ENCODE results near the gene DDX41.
A peak's percentile ranks its signal among the peaks of the same experiment; 100 is the strongest.

DDX41 gene

GRCh38 chr5:177496070-177496726, 20.6 kb downstream of the DDX41 start:
- H2AK5ac ChIP-seq (ENCODE audit: low read depth, low read length), result peak overlapping the region; percentile 98
- H3K4me1 ChIP-seq (ENCODE audit: control insufficient read depth in 2 of 2, insufficient read depth in 1 of 2, low read depth in 1 of 2, low read length in 2 of 2), result peaks cover 32 to 39% of the 10 kb centered on the region in 2 donors

DNA sequence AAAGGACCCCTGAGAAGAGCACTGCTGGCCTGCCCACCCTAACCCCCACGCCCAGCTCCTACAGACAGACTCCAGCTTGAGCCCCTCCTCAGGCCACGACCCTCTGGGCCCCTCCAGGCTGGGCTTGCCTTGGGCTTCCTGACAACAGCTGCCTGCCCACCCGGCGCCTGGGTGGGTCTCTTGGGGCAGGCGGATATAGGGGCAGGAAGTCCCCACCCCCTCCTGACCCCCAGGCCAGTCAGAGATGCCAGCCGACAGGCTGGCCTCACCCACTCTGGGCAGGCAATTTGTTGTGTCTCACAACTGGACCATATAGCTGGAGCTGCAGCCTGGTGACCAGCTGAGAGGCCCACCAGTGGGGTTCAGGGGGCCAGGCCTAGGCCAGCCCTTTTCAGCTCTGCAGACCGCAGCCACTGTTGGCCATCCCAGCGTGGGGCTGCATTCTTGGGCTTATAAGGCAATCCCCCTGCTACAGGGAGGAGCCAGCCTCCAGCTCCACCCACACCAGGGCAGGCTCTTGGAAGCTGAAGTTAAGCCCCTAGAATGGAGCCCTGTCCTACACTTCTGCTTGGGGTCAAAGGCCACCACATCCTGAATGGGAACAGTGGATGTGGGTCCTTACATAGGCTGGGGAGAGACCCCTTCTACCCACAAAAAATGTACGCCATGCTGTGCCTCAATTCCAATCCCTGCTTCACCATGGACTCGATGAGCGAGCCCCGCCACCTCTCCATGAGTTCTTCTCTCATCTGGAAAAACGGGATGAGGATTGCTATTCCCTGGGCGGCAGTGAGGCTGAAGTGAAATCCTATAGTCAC, 21.3 kb downstream of the DDX41 start:
- H3K23ac ChIP-seq (ENCODE audit: low read depth, low read length, poor library complexity), result peak overlapping the region; percentile 26
- peak overlapping the region; percentile 98 for H3K14ac ChIP-seq (ENCODE audit: low read length)
- H3K36me3 ChIP-seq (replicated peaks in 1 of 2; ENCODE audit: control insufficient read depth in 2 of 2, insufficient read depth in 2 of 2, low read length in 2 of 2), result peaks cover 27 to 54% of the 10 kb centered on the region in 2 donors
- H2AFZ ChIP-seq (ENCODE audit: low read length), result no peak overlapping the region
- H4K8ac ChIP-seq (ENCODE audit: low read depth, low read length), result no peak overlapping the region
- H2BK12ac ChIP-seq (ENCODE audit: low read length), result peak overlapping the region; percentile 98
- H3K9me3 ChIP-seq (replicated peaks in 1 of 2; ENCODE audit: control insufficient read depth in 2 of 2, insufficient read depth in 1 of 2, low read depth in 1 of 2, low read length in 2 of 2), result no peaks in the 10 kb centered on the region
- peak; percentile 90 for DNase-seq (ENCODE audit: low spot score)
- peak overlapping the region; percentile 19 for H2BK120ac ChIP-seq (ENCODE audit: low read depth, low read length)
- H2AK5ac ChIP-seq (ENCODE audit: low read depth, low read length), result peak overlapping the region; percentile 98
- WGBS, 2 donors (ENCODE audit: extremely low coverage in 2 of 2, insufficient read length in 2 of 2, insufficient replicate concordance in 1 of 2), result no CpG with 5 or more reads among the region's 14 CpGs
- H3K27me3 ChIP-seq (ENCODE audit: control insufficient read depth in 3 of 3, insufficient read depth in 3 of 3, low read depth in 1 of 3, low read length in 3 of 3), result peaks cover 0 to 14% (median 0%) of the 10 kb centered on the region in 3 experiments
- peak overlapping the region; percentile 95 for H3K27ac ChIP-seq (replicated peaks; ENCODE audit: low read length)
- peak overlapping the region; percentile 13 for H3K4ac ChIP-seq (ENCODE audit: low read length)
- H2BK15ac ChIP-seq (ENCODE audit: low read length), result peak overlapping the region; percentile 25
- H2BK5ac ChIP-seq (ENCODE audit: low read length), result peak overlapping the region; percentile 99
- peak overlapping the region; percentile 97 for H3K18ac ChIP-seq (ENCODE audit: low read length)
- H3K4me1 ChIP-seq (ENCODE audit: control insufficient read depth in 2 of 2, insufficient read depth in 1 of 2, low read depth in 1 of 2, low read length in 2 of 2), result peaks cover 27 to 38% of the 10 kb centered on the region in 2 donors
- peak overlapping the region; percentile 82 for H3K9ac ChIP-seq (ENCODE audit: low read depth, low read length, poor library complexity)
- H3K4me3 ChIP-seq (ENCODE audit: low read length in 2 of 2), result peak overlapping the region; percentile 75 to 89
- H3K79me1 ChIP-seq (ENCODE audit: low read depth, low read length), result peaks cover 15% of the 10 kb centered on the region
- H3K4me2 ChIP-seq (ENCODE audit: insufficient read depth, low read length, poor library complexity, severe bottlenecking), result peak overlapping the region; percentile 89
- peak overlapping the region; percentile 5 for H4K91ac ChIP-seq (ENCODE audit: low read depth, low read length, poor library complexity)

More at GRCh38 chr5:177496070-177496726, 20.6 kb downstream of the DDX41 start:
- Histone ChIP-seq H3K27me3 (ENCODE audit: control insufficient read depth in 3 of 3, insufficient read depth in 3 of 3, low read depth in 1 of 3, low read length in 3 of 3) (peaks cover 0 to 14% (median 0%) of the 10 kb centered on the region in 3 experiments), H3K23ac (ENCODE audit: low read depth, low read length, poor library complexity) (peak overlapping the region; percentile 86), H2BK120ac (ENCODE audit: low read depth, low read length) (peak overlapping the region; percentile 3), H4K91ac (ENCODE audit: low read depth, low read length, poor library complexity) (peak overlapping the region; percentile 87), H2BK15ac (ENCODE audit: low read length) (peak overlapping the region; percentile 98), H3K9ac (ENCODE audit: low read depth, low read length, poor library complexity) (peak overlapping the region; percentile 96), H4K8ac (ENCODE audit: low read depth, low read length) (peak overlapping the region; percentile 68), H2AFZ (ENCODE audit: low read length) (peak overlapping the region; percentile 31), H3K36me3 (replicated peaks in 1 of 2; ENCODE audit: control insufficient read depth in 2 of 2, insufficient read depth in 2 of 2, low read length in 2 of 2) (peaks cover 20 to 47% of the 10 kb centered on the region in 2 donors), H3K4ac (ENCODE audit: low read length) (peak overlapping the region; percentile 19), H3K4me2 (ENCODE audit: insufficient read depth, low read length, poor library complexity, severe bottlenecking) (peak overlapping the region; percentile 89), H3K18ac (ENCODE audit: low read length) (peak overlapping the region; percentile 97), H3K9me3 (replicated peaks in 1 of 2; ENCODE audit: control insufficient read depth in 2 of 2, insufficient read depth in 1 of 2, low read depth in 1 of 2, low read length in 2 of 2) (no peaks in the 10 kb centered on the region), H3K27ac (replicated peaks; ENCODE audit: low read length) (peak overlapping the region; percentile 95), H2BK5ac (ENCODE audit: low read length) (peak overlapping the region; percentile 99), H3K4me3 (ENCODE audit: low read length in 2 of 2) (peak overlapping the region; percentile 75 to 89), H2BK12ac (ENCODE audit: low read length) (peak overlapping the region; percentile 36), H3K79me1 (ENCODE audit: low read depth, low read length) (peaks cover 9% of the 10 kb centered on the region), H3K14ac (ENCODE audit: low read length) (peak overlapping the region; percentile 65)
- WGBS, 2 donors (ENCODE audit: extremely low coverage in 2 of 2, insufficient read length in 2 of 2, insufficient replicate concordance in 1 of 2), result no CpG with 5 or more reads among the region's 12 CpGs
- no peak for DNase-seq (ENCODE audit: low spot score)

DNA sequence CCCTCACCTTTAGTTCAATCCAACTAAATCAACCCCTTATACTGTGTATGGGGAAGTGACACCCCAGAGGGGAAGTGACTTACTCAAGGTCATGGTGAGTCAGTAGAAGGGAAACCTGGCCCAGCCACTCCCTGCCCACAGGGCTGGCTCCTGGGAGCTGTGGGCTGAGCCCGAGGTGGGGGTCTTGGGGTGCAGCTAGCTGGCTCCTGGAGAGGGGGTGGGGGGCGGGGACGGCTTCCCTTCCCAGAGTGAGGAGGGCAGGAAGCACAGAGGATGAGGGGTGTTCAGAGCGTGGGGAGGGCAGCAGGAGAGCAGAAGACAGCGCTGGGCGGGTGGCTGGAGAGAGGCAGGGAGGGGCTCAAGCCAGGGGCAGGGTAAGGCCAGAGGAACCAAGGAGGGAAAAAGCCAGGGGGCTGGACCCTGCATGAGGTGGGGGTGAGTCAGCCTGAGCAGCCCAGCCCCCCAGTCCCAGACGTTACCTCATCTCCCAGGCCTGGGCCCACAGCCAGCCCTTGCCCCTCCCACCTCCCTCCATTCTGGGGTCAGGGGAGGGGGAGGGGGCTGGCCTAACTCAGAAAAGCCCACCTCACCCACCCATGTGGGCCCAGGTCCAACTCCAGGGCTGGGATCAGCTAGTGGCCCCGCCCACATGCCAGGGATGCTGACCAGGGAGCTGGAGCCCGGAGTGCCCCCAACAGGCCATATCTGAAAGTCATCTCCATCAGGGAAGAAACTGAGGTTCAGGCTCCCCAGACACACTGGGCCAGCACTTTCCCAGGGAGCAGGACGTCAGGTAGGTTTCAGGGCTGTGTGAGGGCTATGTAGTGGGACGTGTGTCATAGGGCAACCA, 22.2 kb downstream of the DDX41 start:
- Histone ChIP-seq H3K9me3 (replicated peaks in 1 of 2; ENCODE audit: control insufficient read depth in 2 of 2, insufficient read depth in 1 of 2, low read depth in 1 of 2, low read length in 2 of 2) (no peaks in the 10 kb centered on the region), H4K8ac (ENCODE audit: low read depth, low read length) (no peak overlapping the region), H3K27me3 (ENCODE audit: control insufficient read depth in 3 of 3, insufficient read depth in 3 of 3, low read depth in 1 of 3, low read length in 3 of 3) (peaks cover 0 to 11% (median 0%) of the 10 kb centered on the region in 3 experiments), H3K4me1 (ENCODE audit: control insufficient read depth in 2 of 2, insufficient read depth in 1 of 2, low read depth in 1 of 2, low read length in 2 of 2) (peaks cover 26 to 37% of the 10 kb centered on the region in 2 donors), H3K18ac (ENCODE audit: low read length) (peak overlapping the region; percentile 68), H3K4me2 (ENCODE audit: insufficient read depth, low read length, poor library complexity, severe bottlenecking) (peak overlapping the region; percentile 53), H2BK120ac (ENCODE audit: low read depth, low read length) (peak overlapping the region; percentile 19), H2AFZ (ENCODE audit: low read length) (no peak overlapping the region), H3K23ac (ENCODE audit: low read depth, low read length, poor library complexity) (peak overlapping the region; percentile 26), H2BK15ac (ENCODE audit: low read length) (peak overlapping the region; percentile 41), H3K4ac (ENCODE audit: low read length) (no peak overlapping the region), H3K9ac (ENCODE audit: low read depth, low read length, poor library complexity) (peak overlapping the region; percentile 82), H3K14ac (ENCODE audit: low read length) (peak overlapping the region; percentile 98), H3K4me3 (ENCODE audit: low read length in 2 of 2) (peak overlapping the region; percentile 15 to 21), H4K91ac (ENCODE audit: low read depth, low read length, poor library complexity) (peak overlapping the region; percentile 5), H2BK12ac (ENCODE audit: low read length) (peak overlapping the region; percentile 98), H3K36me3 (replicated peaks in 1 of 2; ENCODE audit: control insufficient read depth in 2 of 2, insufficient read depth in 2 of 2, low read length in 2 of 2) (peaks cover 36 to 63% of the 10 kb centered on the region in 2 donors), H2BK5ac (ENCODE audit: low read length) (peak overlapping the region; percentile 95), H3K27ac (replicated peaks; ENCODE audit: low read length) (peak overlapping the region; percentile 95), H3K79me1 (ENCODE audit: low read depth, low read length) (peaks cover 20% of the 10 kb centered on the region), H2AK5ac (ENCODE audit: low read depth, low read length) (peak overlapping the region; percentile 87)
- no CpG with 5 or more reads among the region's 11 CpGs for WGBS, 2 donors (ENCODE audit: extremely low coverage in 2 of 2, insufficient read length in 2 of 2, insufficient replicate concordance in 1 of 2)
- peak; percentile 54 for DNase-seq (ENCODE audit: low spot score)
